Measurements from ENCODE around the gene SUPT20HL2.

SUPT20HL2 gene

DNA sequence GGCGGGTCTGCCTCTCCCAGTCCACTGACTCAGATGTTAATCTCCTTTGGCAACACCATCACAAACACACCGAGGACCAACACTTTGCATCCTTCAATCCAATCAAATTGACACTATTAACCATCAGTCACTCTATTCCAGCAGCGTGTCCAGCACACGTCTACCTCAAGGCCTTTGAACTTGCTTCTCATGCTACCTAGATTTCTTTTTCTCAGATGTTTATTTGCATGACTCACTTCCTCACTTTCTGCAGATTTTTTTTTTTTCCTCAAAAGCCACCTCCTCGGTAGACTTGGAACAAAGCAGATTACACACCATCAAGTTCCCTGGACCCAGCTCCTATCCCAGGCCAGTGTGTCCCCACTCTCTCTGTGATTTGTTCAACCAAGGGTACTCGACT, 49.5 kb downstream of the SUPT20HL2 start:
- H3K4me3 ChIP-seq (ENCODE audit: low read depth in 1 of 5, low read length in 5 of 5) = no peak overlapping the region
- H3K9me3 ChIP-seq (ENCODE audit: control insufficient read depth in 5 of 5, low read length in 5 of 5) = no peaks in the 10 kb centered on the region
- no peak overlapping the region for H3K27ac ChIP-seq (ENCODE audit: low read depth, low read length)
- peaks cover 0 to 17% (median 10%) of the 10 kb centered on the region in 5 donors for H3K4me1 ChIP-seq (ENCODE audit: control insufficient read depth in 5 of 5, insufficient read depth in 5 of 5, low read length in 5 of 5)
- H3K36me3 ChIP-seq (ENCODE audit: control insufficient read depth in 5 of 5, insufficient read depth in 5 of 5, low read length in 5 of 5) = no peaks in the 10 kb centered on the region
- peaks cover 0 to 13% (median 0%) of the 10 kb centered on the region in 5 donors for H3K27me3 ChIP-seq (ENCODE audit: control insufficient read depth in 5 of 5, insufficient read depth in 4 of 5, low read length in 5 of 5)
- H3K9ac ChIP-seq (ENCODE audit: low read length in 5 of 5) = no peak overlapping the region

DNA sequence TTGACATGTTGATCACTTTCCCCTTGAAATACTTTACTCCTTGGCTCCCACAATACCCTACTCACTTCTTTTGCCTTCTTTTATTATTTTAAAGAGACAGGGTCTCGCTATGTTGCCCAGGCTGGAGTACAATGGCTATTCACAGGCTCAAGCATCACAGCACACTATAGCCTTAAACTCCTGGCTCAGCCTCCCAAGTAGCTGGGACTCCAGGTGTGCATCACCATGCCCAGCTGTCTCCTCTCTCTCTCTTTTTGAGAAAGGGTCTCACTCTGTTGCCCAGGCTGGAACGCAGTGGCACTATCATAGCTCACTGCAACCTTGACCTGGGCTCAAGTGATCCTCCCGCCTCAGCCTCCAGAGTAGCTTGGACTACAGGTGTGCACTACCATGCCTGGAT, 51.6 kb downstream of the SUPT20HL2 start:
- no peaks in the 10 kb centered on the region for H3K9me3 ChIP-seq (ENCODE audit: control insufficient read depth in 5 of 5, low read length in 5 of 5)
- peaks cover 0 to 17% (median 10%) of the 10 kb centered on the region in 5 donors for H3K4me1 ChIP-seq (ENCODE audit: control insufficient read depth in 5 of 5, insufficient read depth in 5 of 5, low read length in 5 of 5)
- H3K9ac ChIP-seq (ENCODE audit: low read length in 5 of 5) = no peak overlapping the region
- H3K27me3 ChIP-seq (ENCODE audit: control insufficient read depth in 5 of 5, insufficient read depth in 4 of 5, low read length in 5 of 5) = peaks cover 0 to 8% (median 3%) of the 10 kb centered on the region in 5 donors
- H3K36me3 ChIP-seq (ENCODE audit: control insufficient read depth in 5 of 5, insufficient read depth in 5 of 5, low read length in 5 of 5) = no peaks in the 10 kb centered on the region
- H3K4me3 ChIP-seq (ENCODE audit: low read depth in 1 of 5, low read length in 5 of 5) = no peak overlapping the region
- no peak overlapping the region for H3K27ac ChIP-seq (ENCODE audit: low read depth, low read length)
